G401 (cell line): ENCODE data around the gene OR2L3. TPM values are rescaled to one million over a fixed set of nuclear protein-coding genes. Genes with fewer than 3 reads are reported as not detected.

Experiments
- total RNA-seq: library from RNA; depleted of rRNA; stranded (reverse); fragments of >200 nt; shearing (Covaris generic); gene quantifications from 2 replicates; pipeline ENCODE4 v1.2.3, GENCODE V29; 2014; rRNA removed

Gene OR2L3
- total RNA-seq, 1 experiment from 2014 or later = not detected

Other genes starting within 250 kb of the OR2L3 start
- not detected in 2 replicates for gene OR14A16, start 222.7 kb upstream of the OR2L3 start, total RNA-seq
- gene OR11L1, start 204.9 kb upstream of the OR2L3 start, total RNA-seq = not detected in 2 replicates
- not detected in 2 replicates for gene TRIM58, start 189.6 kb upstream of the OR2L3 start, total RNA-seq
- gene OR2W3, start 151.2 kb upstream of the OR2L3 start, total RNA-seq = not detected in 2 replicates
- gene OR2T8, start 126.6 kb upstream of the OR2L3 start, total RNA-seq = not detected in 2 replicates
- not detected in 2 replicates for gene OR2AJ1, start 121.9 kb upstream of the OR2L3 start, total RNA-seq
- gene OR2L8, start 98.0 kb upstream of the OR2L3 start, total RNA-seq = not detected in 2 replicates
- gene OR2AK2, start 81.6 kb upstream of the OR2L3 start, total RNA-seq = not detected in 2 replicates
- not detected in 2 replicates for gene OR2L5, start 33.2 kb upstream of the OR2L3 start, total RNA-seq
- gene OR2L2, start 16.8 kb upstream of the OR2L3 start, total RNA-seq = not detected in 2 replicates
- gene OR2L13, start 48.3 kb downstream of the OR2L3 start, total RNA-seq = not detected in 2 replicates
- gene OR2M5, start 98.3 kb downstream of the OR2L3 start, total RNA-seq = not detected in 2 replicates
- gene OR2M2, start 128.0 kb downstream of the OR2L3 start, total RNA-seq = not detected in 2 replicates
- gene OR2M3, start 150.4 kb downstream of the OR2L3 start, total RNA-seq = not detected in 2 replicates
- not detected in 2 replicates for gene OR2M4, start 184.6 kb downstream of the OR2L3 start, total RNA-seq
- gene OR2T33, start 231.1 kb downstream of the OR2L3 start, total RNA-seq = not detected in 2 replicates